Small intestine (tissue), 7 donors: ENCODE data around the gene GRM5. TPM values are rescaled to one million over a fixed set of nuclear protein-coding genes. Genes with fewer than 3 reads are reported as not detected.

Experiments
- DNase-seq, 2 donors: peaks; one replicate each; pipeline versions ENCODE4 v3.0.0 to v3.0.0-alpha.2; 2013
- FAIRE-seq: peaks from 2 replicates; lab custom pipeline; 2012; peaks lifted over from hg19 to GRCh38; lab: Jason Lieb, UNC
- H3K27ac ChIP-seq, 3 donors: one replicate each; pipeline ENCODE4 v1.5.1; 2013; ENCODE audit warnings: low read length in 2 of 3, mild to moderate bottlenecking in 2 of 3, control low read depth in 1 of 3, inconsistent platforms in 1 of 3, low read depth in 1 of 3, moderate library complexity in 1 of 3
- H3K27me3 ChIP-seq, 3 donors: one replicate each; pipeline ENCODE4 v1.6.1; 2013; ENCODE audit warnings: low read length in 3 of 3, inconsistent platforms in 1 of 3; ENCODE audit not compliant: control insufficient read depth in 3 of 3, insufficient read depth in 3 of 3
- H3K36me3 ChIP-seq, 3 donors: one replicate each; pipeline ENCODE4 v1.6.1; 2013; ENCODE audit warnings: low read length in 3 of 3, inconsistent platforms in 1 of 3, low read depth in 1 of 3, mild to moderate bottlenecking in 1 of 3, moderate library complexity in 1 of 3; ENCODE audit not compliant: control insufficient read depth in 3 of 3, insufficient read depth in 2 of 3
- H3K4me1 ChIP-seq, 3 donors: one replicate each; pipeline ENCODE4 v1.6.1; 2013; ENCODE audit warnings: low read length in 2 of 3, inconsistent platforms in 1 of 3, low read depth in 1 of 3, mild to moderate bottlenecking in 1 of 3, moderate library complexity in 1 of 3; ENCODE audit not compliant: control insufficient read depth in 3 of 3, insufficient read depth in 2 of 3
- H3K4me3 ChIP-seq, 3 donors: one replicate each; pipeline ENCODE4 v1.5.1; 2013; ENCODE audit warnings: low read length in 3 of 3, control low read depth in 1 of 3, inconsistent platforms in 1 of 3, low read depth in 1 of 3, mild to moderate bottlenecking in 1 of 3, moderate library complexity in 1 of 3
- H3K9me3 ChIP-seq, 2 donors: one replicate each; pipeline ENCODE4 v1.6.1; 2013; ENCODE audit warnings: low read depth in 1 of 2, low read length in 1 of 2; ENCODE audit not compliant: control insufficient read depth in 2 of 2, insufficient read depth in 1 of 2
- WGBS, 3 donors: extraction: QIAGEN DNeasy Blood & Tissue Kit; methylation state at CpG; one replicate each; pipeline ENCODE4 v1.1.7; 2013; 5-methylcytosine and 5-hydroxymethylcytosine counted together
- polyA plus RNA-seq, 4 donors: library from polyadenylated mRNA; stranded (reverse) in 3 of 4; unstranded in 1 of 4; fragments of 200-250 nt in 3 of 4; fragments of 120-200 nt in 1 of 4; gene quantifications; one replicate each; pipeline versions ENCODE4 v1.2.1 to v1.2.3, GENCODE V29; 2013
- donor health status: healthy with polysubstance abuse.
- donor health status: control.
- donor health status: control.
- donor health status: Bipolar disorder and iron deficiency.
- donor health status: healthy.

Gene GRM5
- polyA plus RNA-seq, 4 donors = 0.01 TPM; not detected in 3

DNA sequence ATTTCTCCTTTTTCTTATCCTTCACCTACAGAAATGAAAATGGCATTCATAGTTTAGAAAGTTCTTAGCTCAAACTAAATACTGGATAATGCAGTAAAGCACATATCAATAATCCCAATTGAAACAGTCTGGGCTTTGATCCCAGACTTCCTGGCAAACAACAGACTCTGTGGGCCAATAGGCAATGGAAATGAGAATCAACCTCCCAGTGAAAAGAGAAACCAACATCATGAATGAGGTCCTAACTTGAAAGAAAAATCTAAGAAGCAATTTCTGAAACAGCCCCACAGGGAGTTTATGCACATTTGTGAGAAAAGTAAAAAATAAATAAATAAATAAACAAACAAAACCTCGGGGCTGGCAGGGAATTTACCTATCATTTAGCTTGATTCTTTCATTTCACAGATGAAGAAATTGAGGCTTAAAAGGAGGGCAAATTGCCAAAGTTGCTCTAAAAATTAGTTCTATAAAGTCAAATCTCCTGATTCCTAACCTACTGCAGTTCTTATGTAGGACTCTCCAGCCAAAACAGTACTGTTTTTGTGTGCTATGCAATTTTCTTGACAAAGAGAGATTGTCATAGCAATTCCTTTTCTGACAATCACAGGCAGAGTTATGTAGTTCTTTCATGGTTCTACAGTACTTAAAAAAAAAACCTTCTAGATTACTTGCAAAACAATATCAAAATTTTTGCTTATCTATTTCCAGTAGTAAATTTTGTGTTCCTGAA is 265.8 kb downstream of the GRM5 start:
- no peaks in the 10 kb centered on the region for H3K27me3 ChIP-seq
- DNase-seq = no peak
- no peaks in the 10 kb centered on the region for H3K9me3 ChIP-seq
- H3K27ac ChIP-seq = no peak overlapping the region
- H3K4me3 ChIP-seq = no peak overlapping the region
- WGBS, 3 donors = 14 to 38% (median 35%) methylated on average over 1 of the region's 1 CpG
- H3K36me3 ChIP-seq = no peaks in the 10 kb centered on the region
- H3K4me1 ChIP-seq = peaks cover 0 to 8% (median 0%) of the 10 kb centered on the region in 3 donors
- FAIRE-seq = no peak

DNA sequence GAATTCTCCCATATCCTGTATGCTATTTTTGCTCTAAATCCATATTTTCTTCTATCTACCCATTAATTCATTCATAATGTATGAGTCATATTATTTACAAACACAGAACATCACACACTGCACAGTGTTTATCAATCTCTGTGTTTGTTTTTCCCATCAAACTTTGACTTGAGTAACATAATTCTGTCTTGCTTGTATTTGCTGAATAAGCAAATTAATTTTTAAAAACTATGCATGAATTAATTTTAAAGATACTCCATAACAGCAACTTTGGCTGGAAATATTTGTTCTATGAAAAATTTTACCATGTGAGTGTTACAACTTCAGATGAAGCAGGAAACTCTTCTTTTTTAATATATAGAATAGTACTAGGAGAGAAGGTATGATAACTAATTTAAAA is 275.6 kb downstream of the GRM5 start:
- no peaks in the 10 kb centered on the region for H3K4me1 ChIP-seq
- H3K27me3 ChIP-seq = no peaks in the 10 kb centered on the region
- no peak overlapping the region for H3K27ac ChIP-seq
- no peaks in the 10 kb centered on the region for H3K36me3 ChIP-seq
- H3K4me3 ChIP-seq = no peak overlapping the region
- no peak for DNase-seq
- no peaks in the 10 kb centered on the region for H3K9me3 ChIP-seq
- FAIRE-seq = no peak

DNA sequence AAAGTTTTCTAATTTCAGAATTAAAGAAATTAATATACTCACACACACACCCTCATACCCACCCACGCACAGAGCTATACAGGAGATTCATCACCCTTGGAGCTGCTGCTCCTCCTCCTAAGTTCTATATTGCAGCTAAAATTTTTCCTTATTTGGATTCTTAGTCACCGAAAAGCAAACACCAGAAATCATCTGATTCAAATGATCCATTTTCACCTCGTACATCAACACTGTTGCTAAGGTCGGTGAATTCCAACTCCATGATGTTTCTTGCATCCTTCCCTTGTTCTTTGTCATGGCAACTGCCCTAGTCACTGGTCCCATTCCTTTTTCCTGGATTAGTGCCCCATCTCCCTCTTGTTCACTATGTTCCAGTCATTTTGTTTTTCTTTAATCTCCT is 286.2 kb downstream of the GRM5 start:
- FAIRE-seq (no peak), DNase-seq (no peak)
- H3K4me3 ChIP-seq = no peak overlapping the region

DNA sequence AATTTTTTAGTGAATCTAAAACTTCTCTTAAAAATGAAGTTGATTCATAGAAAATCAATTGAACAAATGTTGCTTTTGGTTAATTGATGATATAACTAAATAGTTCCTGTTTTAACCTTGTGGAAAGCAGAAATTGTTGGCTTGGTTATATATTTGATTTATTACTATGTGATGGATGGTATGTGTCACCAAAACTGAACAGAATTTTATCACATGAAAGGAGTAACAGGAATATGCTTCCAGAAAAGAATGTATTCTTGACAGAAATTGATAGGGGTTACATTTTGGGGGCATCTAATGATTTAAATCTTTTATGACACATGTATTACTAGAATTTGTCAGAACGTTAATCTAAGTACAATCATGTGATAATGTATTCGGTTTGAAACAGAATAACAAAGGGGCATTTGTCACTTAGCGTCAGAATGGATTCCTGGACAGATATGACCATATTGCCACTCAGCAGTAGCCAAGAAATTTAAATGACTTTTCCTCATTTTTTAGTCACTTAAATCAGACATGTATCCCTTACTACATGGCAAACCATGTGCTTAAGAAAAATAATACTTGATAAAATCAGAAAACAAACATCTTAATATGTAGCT is 295.2 kb downstream of the GRM5 start:
- H3K9me3 ChIP-seq = no peaks in the 10 kb centered on the region
- no peak overlapping the region for H3K4me3 ChIP-seq
- H3K4me1 ChIP-seq = no peaks in the 10 kb centered on the region
- H3K27me3 ChIP-seq = no peaks in the 10 kb centered on the region
- no peaks in the 10 kb centered on the region for H3K36me3 ChIP-seq
- no peak for DNase-seq
- no peak for FAIRE-seq
- no peak overlapping the region for H3K27ac ChIP-seq
- WGBS, 3 donors = 47 to 56% (median 56%) methylated on average over 3 of the region's 3 CpGs

More for the DNA sequence above, 286.2 kb downstream of the GRM5 start:
- peaks cover 0 to 5% of the 10 kb centered on the region in 2 donors for H3K9me3 ChIP-seq
- 68 to 79% (median 78%) methylated on average over 4 of the region's 4 CpGs for WGBS, 3 donors
- no peaks in the 10 kb centered on the region for H3K27me3 ChIP-seq
- H3K36me3 ChIP-seq = no peaks in the 10 kb centered on the region
- H3K4me1 ChIP-seq = no peaks in the 10 kb centered on the region
- no peak overlapping the region for H3K27ac ChIP-seq

DNA sequence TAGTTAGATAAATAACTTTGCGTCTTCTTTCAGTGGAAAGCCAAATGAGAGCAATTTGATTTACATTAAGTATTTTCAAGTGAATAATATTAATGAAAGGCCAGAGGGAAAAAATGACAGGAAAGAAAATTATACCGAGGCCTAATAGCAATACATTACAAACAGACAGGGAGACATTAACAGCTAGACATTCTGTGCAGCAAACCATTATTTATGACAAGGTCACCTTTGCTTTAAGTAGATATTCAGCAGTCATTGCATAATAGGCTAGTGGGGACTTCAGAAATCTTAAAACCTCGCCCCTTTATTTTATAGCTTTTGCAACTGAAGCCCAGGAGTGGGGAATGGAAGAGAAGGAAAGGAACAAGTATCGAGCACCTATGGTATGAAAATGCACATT is 321.6 kb downstream of the GRM5 start:
- DNase-seq = no peak
- 81 to 87% (median 85%) methylated on average over 4 of the region's 4 CpGs for WGBS, 3 donors

DNA sequence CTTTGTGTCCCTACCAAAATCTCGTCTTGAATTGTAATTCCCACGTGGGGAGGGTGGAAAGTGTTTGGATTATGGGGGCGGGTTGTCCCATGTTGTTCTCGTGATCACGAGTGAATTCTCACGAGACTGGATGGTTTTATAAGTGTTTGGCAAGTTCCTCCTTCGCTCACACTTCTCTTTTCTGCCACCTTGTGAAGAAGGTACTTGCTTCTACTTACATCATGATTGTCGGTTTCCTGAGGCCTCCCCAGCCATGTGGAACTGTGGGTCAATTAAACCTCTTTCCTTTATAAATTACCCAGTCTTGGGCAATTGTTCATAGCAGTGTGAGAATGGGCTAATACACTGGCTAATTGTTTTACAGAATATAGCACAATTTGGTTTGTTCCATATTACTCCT is 326.3 kb downstream of the GRM5 start:
- Histone ChIP-seq H3K27ac (no peak overlapping the region), H3K36me3 (no peaks in the 10 kb centered on the region), H3K27me3 (no peaks in the 10 kb centered on the region), H3K4me1 (no peaks in the 10 kb centered on the region), H3K4me3 (no peak overlapping the region), H3K9me3 (no peaks in the 10 kb centered on the region)
- DNase-seq (no peak), FAIRE-seq (no peak)
- WGBS, 3 donors = 71 to 78% (median 77%) methylated on average over 8 of the region's 8 CpGs

More for the DNA sequence above, 321.6 kb downstream of the GRM5 start:
- H3K36me3 ChIP-seq = no peaks in the 10 kb centered on the region
- no peak overlapping the region for H3K27ac ChIP-seq
- no peaks in the 10 kb centered on the region for H3K4me1 ChIP-seq
- H3K4me3 ChIP-seq = no peak overlapping the region
- no peaks in the 10 kb centered on the region for H3K27me3 ChIP-seq
- H3K9me3 ChIP-seq = peaks cover 0 to 4% of the 10 kb centered on the region in 2 donors
- no peak for FAIRE-seq

DNA sequence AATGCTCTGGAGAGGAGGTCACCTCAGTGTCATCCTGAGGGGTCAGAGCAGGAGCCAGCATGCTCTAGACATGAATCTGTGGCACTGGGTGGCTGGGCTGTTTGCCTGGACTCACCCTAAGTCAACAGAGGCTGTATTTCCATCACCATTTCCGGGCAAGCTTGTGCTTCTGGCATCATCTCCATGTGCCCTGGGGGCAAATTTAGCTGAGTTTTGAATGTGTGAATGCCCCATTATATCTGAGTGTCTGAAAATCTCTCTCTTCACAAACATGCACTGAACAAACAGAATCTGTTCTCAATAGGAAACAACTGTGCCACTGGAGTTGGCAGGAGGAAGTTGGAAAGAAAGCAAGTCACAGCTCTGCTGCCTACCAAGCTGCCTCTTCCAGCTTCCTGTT is 356.2 kb downstream of the GRM5 start:
- FAIRE-seq (no peak), DNase-seq (no peak)
- H3K4me3 ChIP-seq = no peak overlapping the region
- WGBS, 3 donors = 38 to 61% (median 50%) methylated on average over 1 of the region's 1 CpG
- H3K27me3 ChIP-seq = no peaks in the 10 kb centered on the region
- no peak overlapping the region for H3K27ac ChIP-seq
- no peaks in the 10 kb centered on the region for H3K4me1 ChIP-seq
- no peaks in the 10 kb centered on the region for H3K36me3 ChIP-seq
- no peaks in the 10 kb centered on the region for H3K9me3 ChIP-seq

DNA sequence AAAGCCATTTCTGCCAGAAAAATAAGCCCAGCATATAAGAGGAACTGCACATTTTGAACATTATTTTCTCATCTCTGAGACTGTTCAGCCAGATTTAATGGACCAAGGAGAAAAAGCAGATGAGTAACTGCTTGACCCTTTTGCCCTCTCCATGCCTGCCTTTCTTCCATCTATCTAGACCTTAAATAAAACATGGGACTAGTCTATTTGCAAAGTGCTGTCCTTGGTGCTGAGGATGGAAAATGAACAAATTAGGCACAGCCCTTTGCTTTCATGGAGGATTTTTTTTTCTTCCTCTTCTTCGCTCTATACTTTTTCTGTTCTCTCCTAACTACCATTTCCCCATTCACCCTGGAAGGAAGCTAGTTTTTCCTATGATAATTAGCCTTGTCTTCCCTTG is 361.3 kb downstream of the GRM5 start:
- Histone ChIP-seq H3K4me1 (no peaks in the 10 kb centered on the region), H3K36me3 (no peaks in the 10 kb centered on the region), H3K27me3 (no peaks in the 10 kb centered on the region), H3K4me3 (no peak overlapping the region), H3K27ac (no peak overlapping the region), H3K9me3 (no peaks in the 10 kb centered on the region)
- 71 to 85% (median 82%) methylated on average over 1 of the region's 1 CpG for WGBS, 3 donors
- no peak for FAIRE-seq
- DNase-seq = peak in 1 of 2 donors; percentile 32
